GM19238 (cell line): Measurements from ENCODE around the gene STAU1.
A peak's percentile ranks its signal among the peaks of the same experiment; 100 is the strongest.
"Not testable (repeated sequence)": the region's sequence is repeated elsewhere in the genome, so short reads cannot be mapped to it uniquely, and the experiment has no call there.

Source experiments
- DNase-seq: peaks from one replicate; pipeline ENCODE4 v3.0.0; 2011; ENCODE audit warnings: low spot score; ENCODE audit not compliant: insufficient read length

The STAU1 gene

GRCh38 chr20:49187851-49188641 is at the start of gene STAU1:
Gene STAU1, minus strand, starts transcription at chr20:49188334. Its CDS starts 22,133 bp downstream, at chr20:49166201.
- DNase-seq = peak; percentile 98

GRCh38 chr20:49237531-49237930 is 49.4 kb upstream of the STAU1 start:
- no peak for DNase-seq

GRCh38 chr20:49236301-49236700 is 48.2 kb upstream of the STAU1 start:
- no peak for DNase-seq

- DNase-seq = no peak
Observed at GRCh38 chr20:49234831-49235230, 46.7 kb upstream of the STAU1 start.

- DNase-seq = no peak
Observed at GRCh38 chr20:49233226-49233625, 45.1 kb upstream of the STAU1 start.

- DNase-seq = no peak
Observed at GRCh38 chr20:49231471-49231870, 43.3 kb upstream of the STAU1 start.

- DNase-seq = no peak
Observed at GRCh38 chr20:49230561-49231133, 42.5 kb upstream of the STAU1 start.

GRCh38 chr20:49230021-49230420 is 41.9 kb upstream of the STAU1 start:
- no peak for DNase-seq

GRCh38 chr20:49229381-49229780 is 41.2 kb upstream of the STAU1 start:
- DNase-seq = no peak

- DNase-seq = no peak
Observed at GRCh38 chr20:49228676-49229075, 40.5 kb upstream of the STAU1 start.

GRCh38 chr20:49225896-49226295 is 37.8 kb upstream of the STAU1 start:
- DNase-seq = no peak

- DNase-seq = no peak
Observed at GRCh38 chr20:49219924-49220831, 32.0 kb upstream of the STAU1 start.

- peak; percentile 85 for DNase-seq
Observed at GRCh38 chr20:49219091-49219923, 31.2 kb upstream of the STAU1 start, which contains the start of gene DDX27. Gene DDX27, plus strand, starts transcription at chr20:49219416. Its CDS starts 33 bp downstream, at chr20:49219449.

- DNase-seq = not testable (repeated sequence)
Observed at GRCh38 chr20:49218739-49219090, 30.6 kb upstream of the STAU1 start.

- DNase-seq = peak; percentile 42
Observed at GRCh38 chr20:49216991-49217578, 29.0 kb upstream of the STAU1 start.

GRCh38 chr20:49215232-49215631 is 27.1 kb upstream of the STAU1 start:
- no peak for DNase-seq

- DNase-seq = no peak
Observed at GRCh38 chr20:49214571-49214970, 26.4 kb upstream of the STAU1 start.

GRCh38 chr20:49210757-49211110 is 22.6 kb upstream of the STAU1 start:
- DNase-seq = no peak

GRCh38 chr20:49210101-49210756 is 22.1 kb upstream of the STAU1 start:
- DNase-seq = no peak

- DNase-seq = no peak
Observed at GRCh38 chr20:49207076-49207475, 18.9 kb upstream of the STAU1 start.
